Cardiac fibroblast (primary cell): ENCODE measurements around the gene MARCHF3.
A peak's percentile ranks its signal among the peaks of the same experiment; 100 is the strongest.

Source experiments
- DNase-seq, 2 donors: peaks; one replicate each; pipeline versions ENCODE4 v3.0.0 to v3.0.0-alpha.2; 2010; ENCODE audit warnings: low read depth in 2 of 2
- H3K4me3 ChIP-seq, 2 donors: replicated peaks in 1 of 2; 1 replicate in 1 of 2; 2 replicates in 1 of 2; pipeline ENCODE4 v1.5.1; 2011; ENCODE audit warnings: low read depth in 2 of 2, low read length in 2 of 2, mild to moderate bottlenecking in 2 of 2, moderate library complexity in 1 of 2
- TF ChIP-seq, protein P1 (sequence below): IDR thresholded peaks from one replicate; pipeline ENCODE4 v1.5.1; 2011; ENCODE audit warnings: low read depth, mild to moderate bottlenecking, low read length, inconsistent platforms

Gene MARCHF3

DNA sequence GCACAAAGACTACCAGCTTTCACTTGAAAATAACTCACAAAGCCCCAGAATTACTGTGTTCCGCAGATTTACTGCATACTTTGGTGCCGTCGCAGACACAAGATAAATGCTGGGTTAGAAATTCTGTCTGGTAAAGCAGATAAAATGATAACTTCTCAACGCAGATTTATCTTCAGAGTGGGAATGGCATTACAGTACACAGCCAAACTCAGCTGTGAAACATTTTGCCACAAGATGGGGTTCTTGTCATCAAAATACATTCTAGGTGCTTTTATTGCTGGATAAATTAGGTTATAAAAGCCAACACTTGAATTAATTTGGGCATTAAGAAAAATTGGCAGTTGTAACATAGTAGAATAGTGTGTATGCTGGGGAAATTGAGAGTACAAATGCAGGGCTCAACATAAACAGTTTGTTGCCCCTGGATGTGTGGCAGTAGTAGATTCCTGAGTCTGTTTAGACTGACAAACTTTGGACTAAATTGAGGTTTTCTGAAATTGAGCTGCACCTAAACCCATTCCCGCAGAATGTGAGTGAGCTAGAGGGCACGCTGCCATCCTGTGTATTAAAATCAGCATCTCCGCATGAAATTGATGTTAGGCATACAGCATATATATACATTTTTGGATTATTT is 192.3 kb downstream of the MARCHF3 start:
- no peak overlapping the region for H3K4me3 ChIP-seq
- TF ChIP-seq, protein P1, sequence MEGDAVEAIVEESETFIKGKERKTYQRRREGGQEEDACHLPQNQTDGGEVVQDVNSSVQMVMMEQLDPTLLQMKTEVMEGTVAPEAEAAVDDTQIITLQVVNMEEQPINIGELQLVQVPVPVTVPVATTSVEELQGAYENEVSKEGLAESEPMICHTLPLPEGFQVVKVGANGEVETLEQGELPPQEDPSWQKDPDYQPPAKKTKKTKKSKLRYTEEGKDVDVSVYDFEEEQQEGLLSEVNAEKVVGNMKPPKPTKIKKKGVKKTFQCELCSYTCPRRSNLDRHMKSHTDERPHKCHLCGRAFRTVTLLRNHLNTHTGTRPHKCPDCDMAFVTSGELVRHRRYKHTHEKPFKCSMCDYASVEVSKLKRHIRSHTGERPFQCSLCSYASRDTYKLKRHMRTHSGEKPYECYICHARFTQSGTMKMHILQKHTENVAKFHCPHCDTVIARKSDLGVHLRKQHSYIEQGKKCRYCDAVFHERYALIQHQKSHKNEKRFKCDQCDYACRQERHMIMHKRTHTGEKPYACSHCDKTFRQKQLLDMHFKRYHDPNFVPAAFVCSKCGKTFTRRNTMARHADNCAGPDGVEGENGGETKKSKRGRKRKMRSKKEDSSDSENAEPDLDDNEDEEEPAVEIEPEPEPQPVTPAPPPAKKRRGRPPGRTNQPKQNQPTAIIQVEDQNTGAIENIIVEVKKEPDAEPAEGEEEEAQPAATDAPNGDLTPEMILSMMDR = peak; percentile 44
- DNase-seq = peak; percentile 55 to 68

DNA sequence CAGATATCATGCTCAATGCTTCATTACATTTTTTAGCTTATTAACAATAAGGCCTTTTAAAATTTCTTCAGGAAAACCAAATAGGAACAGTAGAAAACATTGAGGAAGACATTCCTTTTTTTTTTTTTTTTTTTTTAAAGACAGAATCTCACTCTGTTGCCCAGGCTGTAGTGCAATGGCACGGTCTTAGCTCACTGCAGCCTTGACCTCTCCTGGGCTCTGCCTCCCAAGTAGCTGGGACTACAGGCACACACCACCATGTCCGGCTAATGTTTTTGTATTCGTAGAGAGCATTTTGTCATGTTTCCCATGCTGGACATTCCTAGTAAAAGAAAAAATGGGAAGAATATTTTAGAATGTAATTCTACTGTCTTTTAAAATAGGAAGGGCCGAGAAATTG is 193.1 kb downstream of the MARCHF3 start:
- no peak for DNase-seq
- TF ChIP-seq, protein P1 = no peak
- no peak overlapping the region for H3K4me3 ChIP-seq

DNA sequence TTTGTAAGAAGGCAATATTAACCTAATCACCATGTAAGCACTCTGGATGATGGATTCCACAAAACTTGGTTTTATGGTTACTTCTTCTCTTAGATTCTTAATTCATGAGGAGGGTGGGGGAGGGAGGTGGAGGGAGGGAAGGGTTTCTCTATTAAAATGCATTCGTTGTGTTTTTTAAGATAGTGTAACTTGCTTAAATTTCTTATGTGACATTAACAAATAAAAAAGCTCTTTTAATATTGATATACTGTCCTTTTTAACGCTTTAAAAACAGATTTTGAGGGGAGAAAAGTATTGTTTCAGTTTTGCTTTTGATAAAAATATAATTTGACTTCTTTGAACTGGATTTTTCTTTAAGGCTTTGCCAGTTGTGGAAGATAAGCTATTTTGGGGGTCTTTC is 193.6 kb downstream of the MARCHF3 start:
- H3K4me3 ChIP-seq = no peak overlapping the region
- TF ChIP-seq, protein P1 = no peak
- DNase-seq = no peak

DNA sequence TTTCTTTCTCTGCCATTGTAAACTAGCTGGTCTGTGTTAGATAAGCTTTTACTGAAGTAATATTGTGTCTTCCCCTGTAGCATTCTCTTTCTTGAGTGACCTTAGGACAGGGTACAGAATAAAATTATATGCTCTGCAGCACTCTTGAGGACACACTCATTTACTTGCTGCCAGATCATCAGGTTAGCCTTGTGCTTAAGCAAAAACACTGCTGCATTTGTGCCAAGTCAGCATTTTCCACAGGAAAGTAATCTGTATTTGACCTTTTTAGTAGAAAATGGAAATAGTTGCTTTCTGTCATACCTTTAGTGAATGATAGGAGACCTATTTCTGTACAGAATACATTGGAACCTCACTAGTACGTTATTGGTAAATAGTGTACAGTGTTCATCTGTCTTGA is 199.2 kb downstream of the MARCHF3 start:
- no peak for DNase-seq
- H3K4me3 ChIP-seq = no peak overlapping the region
- TF ChIP-seq, protein P1 = no peak

DNA sequence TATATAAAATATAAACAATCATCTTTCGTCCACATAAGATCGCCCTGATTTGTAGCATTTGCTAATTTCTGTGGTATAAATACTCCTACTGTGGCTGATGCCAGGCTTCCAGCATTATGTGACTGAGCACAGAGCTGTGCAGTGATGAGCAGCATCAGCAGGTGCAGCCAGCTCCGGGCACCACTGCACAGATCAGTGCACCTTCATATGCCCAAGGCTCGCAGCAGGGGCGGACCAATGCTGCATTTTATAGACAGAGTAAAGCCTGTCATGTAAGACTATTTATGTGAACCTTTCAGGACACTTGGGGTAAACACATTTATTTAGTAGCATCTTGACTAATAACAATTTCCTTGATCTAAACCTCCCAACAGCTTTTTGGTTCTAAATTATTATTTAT is 200.3 kb downstream of the MARCHF3 start:
- no peak for DNase-seq
- TF ChIP-seq, protein P1 = no peak
- no peak overlapping the region for H3K4me3 ChIP-seq

DNA sequence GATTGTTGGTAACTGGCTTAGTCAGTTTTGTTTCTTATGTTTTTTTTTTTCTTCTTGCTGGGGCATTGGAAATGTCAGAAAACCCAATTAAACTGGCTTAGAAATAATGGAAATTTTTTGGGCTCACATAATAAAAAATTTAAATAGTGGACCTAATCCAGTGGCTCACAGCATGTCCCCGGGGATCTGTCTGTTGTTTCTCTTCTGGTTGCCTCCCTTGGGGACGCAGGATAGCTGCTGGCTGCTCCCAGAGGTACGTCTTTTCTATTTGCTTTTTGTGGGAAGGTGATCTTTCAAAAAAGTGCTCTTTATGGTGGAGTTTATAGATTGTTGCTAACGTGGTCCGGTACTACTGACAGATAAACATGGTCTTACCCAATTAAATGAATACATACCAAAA is 201.3 kb downstream of the MARCHF3 start:
- no peak overlapping the region for H3K4me3 ChIP-seq
- DNase-seq = no peak
- TF ChIP-seq, protein P1 = no peak
